DMS 273 (cell line): ENCODE data around the gene SLC25A24.
A peak's percentile ranks its signal among the peaks of the same experiment; 100 is the strongest.
"Not testable (repeated sequence)": the region's sequence is repeated elsewhere in the genome, so short reads cannot be mapped to it uniquely, and the experiment has no call there.

Experiments used
- DNase-seq: peaks from one replicate; lab custom pipeline; 2025; ENCODE audit not compliant: unreplicated experiment; lab: John Stamatoyannopoulos, UW

Gene SLC25A24

GRCh38 chr1:108140177-108140576, 60.0 kb downstream of the SLC25A24 start:
- DNase-seq = no peak

GRCh38 chr1:108139555-108139954, 60.6 kb downstream of the SLC25A24 start:
- not testable (repeated sequence) for DNase-seq

DNA sequence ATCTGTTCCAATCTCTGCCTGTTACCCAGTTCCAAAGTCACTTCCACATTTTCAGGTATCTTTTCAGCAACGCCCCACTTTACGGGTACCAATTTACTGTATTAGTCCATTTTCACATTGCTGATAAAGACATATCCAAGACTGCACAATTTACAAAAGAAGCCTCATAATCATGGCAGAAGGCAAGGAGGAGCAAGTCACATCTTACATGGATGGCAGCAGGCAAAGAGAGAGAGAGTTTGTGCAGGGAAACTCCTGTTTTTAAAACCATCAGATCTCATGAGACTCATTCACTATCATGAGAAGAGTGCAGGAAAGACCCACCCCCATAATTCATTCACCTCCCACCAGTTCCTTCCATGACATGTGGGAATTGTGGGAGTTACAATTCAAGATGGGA, 67.0 kb downstream of the SLC25A24 start:
- DNase-seq = not testable (repeated sequence)

DNA sequence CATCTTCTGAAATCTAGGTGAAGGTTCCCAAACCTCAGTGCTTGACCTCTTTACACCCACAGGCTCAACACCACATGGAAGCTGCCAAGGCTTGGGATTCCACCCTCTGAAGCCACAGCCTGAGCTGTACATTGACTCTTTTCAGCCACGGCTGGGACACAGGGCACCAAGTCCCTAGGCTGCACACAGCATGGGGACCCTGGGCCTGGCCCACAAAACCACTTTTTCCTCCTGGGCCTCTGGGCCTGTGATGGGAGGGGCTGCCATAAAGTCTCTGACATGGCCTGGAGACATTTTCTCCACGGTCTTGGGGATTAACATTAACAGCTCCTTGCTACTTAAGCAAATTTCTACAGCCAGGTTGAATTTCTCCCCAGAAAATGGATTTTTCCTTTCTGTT, 67.8 kb downstream of the SLC25A24 start:
- DNase-seq = not testable (repeated sequence)

- DNase-seq = not testable (repeated sequence)
Measured at GRCh38 chr1:108131281-108131680, 68.9 kb downstream of the SLC25A24 start.

DNA sequence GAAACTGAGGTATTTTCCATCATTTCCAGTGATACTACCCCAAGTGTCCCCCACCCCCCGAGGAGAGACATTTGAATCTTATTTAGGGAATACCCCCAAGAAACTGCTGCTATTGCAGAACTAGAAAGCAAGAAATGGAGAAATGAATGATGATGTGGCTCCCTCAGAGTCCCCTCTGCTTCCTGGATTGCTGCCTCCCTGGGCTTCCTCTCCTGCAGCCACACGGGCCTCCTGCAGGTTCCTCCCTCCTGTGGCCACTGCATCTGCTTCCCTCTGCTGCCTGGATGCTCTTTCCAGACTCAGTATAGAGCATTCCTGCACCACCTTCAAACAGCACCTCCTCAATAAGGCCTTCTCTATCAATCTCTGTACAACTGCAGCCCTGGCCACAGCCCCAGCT, 69.3 kb downstream of the SLC25A24 start:
- no peak for DNase-seq

- DNase-seq = no peak
Measured at GRCh38 chr1:108129999-108130398, 70.1 kb downstream of the SLC25A24 start.

GRCh38 chr1:108125312-108126138, 74.6 kb downstream of the SLC25A24 start:
- peak; percentile 87 for DNase-seq

DNA sequence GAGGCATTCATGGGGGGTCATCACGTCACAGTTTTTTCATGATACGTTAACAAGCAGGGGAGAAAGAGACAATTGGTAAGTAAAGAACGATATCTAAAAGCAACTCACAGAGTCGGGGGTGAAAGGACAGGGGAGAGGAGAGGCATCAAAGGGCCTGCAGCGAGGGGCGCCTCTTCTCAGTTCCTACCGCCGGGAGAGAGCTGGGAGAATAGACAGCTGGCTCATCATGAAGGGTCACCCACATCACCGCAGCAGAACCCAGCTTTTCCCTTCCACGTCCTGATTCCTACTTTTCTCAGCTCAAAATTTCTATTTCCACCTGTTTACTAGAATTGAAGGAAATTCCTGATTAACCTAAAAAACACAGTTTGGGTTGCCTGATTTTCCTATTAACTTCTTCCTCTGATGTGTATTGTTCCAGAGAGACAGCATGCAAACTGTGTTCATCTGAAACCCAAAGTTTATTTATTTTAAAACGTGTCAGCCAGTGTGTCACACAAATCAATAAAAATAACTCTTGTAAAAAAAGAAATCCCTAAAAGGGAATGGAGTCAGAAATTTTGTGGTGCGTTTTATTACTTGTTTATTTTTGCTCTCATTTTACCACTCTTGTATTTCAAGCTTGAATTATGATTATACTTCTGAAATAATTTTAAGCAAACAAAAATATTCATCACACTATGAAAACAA, 75.4 kb downstream of the SLC25A24 start:
- DNase-seq = no peak

- no peak for DNase-seq
Measured at GRCh38 chr1:108124023-108124422, 76.1 kb downstream of the SLC25A24 start.

DNA sequence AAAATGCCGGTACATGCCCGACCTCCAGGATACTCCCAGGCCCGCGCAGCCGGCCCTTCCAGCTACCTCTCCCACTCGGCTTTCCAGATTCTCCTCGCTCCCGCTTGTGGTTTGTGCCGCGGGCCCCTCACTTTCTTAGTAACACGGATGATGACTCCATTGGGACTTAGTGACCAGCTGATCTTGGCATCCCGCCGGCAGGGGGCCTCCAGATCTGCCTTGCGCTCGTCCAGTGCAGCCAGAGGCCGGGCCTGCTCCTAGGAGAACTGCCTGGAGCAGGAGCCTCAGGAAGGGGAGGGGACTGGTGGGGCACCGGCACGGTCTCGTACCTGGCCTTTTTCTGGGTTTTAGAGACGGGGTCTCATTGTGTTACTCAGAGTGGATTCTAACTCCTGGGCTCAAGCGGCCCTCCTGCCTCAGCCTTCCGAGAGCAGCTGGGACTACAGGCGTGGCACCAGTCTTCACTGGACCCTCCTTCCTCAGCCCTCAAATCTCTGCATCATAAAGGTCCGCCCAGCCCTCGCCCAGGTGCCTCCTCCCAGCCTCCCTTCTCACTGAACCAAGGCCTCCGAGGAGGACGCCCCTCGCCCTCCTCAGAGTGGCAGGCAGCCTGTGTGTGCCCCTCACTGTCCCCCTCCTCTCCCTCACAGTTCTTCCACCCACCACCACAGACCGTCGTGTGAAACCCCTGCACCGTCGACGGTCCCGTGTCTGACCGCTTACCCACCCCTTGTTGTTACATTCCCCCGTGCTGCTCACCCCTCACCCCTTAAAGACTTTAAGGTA, 78.6 kb downstream of the SLC25A24 start:
- no peak for DNase-seq

DNA sequence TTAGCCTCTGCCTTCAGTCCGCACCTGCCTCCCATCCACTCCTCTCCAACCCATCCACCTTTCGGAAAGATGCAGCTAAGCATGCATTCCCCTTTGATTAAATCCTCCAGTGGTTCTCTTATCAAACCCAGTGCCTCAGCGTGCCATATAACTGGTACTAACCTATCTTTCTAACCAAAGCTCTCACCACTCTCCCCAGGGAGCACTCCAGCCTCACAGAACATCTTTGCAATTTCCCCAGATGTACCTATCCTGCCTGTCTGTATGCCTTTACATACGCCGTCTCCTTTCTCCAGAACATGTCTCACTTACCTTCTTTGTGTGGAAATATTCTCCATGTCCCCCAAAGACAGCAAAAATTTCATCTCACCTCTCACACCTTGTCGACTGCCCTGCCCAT, 80.0 kb downstream of the SLC25A24 start:
- no peak for DNase-seq

DNA sequence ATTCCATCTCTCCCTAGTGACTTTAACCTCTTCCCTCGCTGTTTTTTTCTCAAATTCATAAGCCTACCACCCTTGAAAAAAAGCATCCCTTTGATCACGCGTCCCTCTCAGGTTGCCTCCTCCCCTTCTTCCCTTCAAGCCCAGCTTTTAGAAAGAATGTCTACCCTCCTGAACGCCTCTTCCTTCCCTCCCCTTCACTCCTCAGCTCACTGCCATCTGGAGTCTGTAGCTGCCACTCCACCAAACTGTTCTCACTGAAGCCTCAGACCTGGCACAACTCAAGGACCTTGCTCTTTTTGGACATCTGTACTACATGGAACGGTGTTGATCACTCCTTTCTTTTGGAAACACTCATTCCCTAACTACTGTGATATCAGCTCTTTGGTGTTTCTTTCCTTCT, 80.6 kb downstream of the SLC25A24 start:
- peak; percentile 52 for DNase-seq

- DNase-seq = peak; percentile 18
Measured at GRCh38 chr1:108117945-108118902, 81.9 kb downstream of the SLC25A24 start.

- no peak for DNase-seq
Measured at GRCh38 chr1:108117237-108117636, 82.9 kb downstream of the SLC25A24 start.

GRCh38 chr1:108114033-108114599, 86.0 kb downstream of the SLC25A24 start:
- DNase-seq = no peak

DNA sequence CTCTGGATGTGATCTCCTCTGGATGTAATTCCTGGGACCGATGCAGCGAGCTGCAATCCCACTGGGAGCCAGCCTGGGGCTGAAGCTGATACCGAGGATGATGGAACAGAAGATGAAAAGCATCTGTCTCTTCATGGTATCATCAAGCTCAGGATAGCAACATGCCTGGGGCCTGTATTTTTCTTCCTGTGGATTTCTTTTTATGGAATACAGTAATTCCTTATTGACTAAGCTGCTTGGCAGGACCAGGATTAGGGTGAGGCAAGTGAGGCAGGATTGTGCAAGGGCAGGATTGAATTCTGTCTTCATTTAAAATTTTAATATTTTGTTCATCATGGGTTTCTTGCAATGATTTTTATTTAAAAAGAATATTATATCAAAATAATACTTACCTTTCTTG, 86.6 kb downstream of the SLC25A24 start:
- DNase-seq = no peak

GRCh38 chr1:108109295-108109973, 90.7 kb downstream of the SLC25A24 start:
- DNase-seq = no peak

DNA sequence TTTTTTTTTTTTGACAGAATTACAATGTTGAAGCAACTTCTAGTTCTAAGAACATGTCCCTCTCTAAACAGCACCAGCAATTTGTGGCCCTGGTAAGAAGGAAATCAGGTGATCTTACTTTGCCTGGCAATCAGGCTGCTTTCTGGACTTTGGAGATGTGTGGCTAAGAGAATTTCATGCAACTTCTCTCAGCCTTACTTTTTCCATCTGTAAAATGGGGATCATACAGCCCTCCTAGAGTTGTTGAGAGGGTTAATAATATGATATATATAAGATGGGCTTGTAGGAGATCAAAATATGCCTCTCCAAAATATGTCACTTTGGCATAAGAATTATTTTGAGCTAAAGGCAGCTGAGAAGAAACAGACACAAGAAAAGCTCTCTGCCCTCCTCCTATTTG, 92.0 kb downstream of the SLC25A24 start:
- no peak for DNase-seq

GRCh38 chr1:108107658-108108057, 92.5 kb downstream of the SLC25A24 start:
- DNase-seq = no peak
